PC-3 (cell line): ENCODE results near the gene F5. TPM values are rescaled to one million over a fixed set of nuclear protein-coding genes. Genes with fewer than 3 reads are reported as not detected.

ENCODE experiments used
- ATAC-seq: fragments of 200-7000 bp; cut with Tn5 transposase; 2 replicates; pipeline ENCODE4 v1.9.1; 2020; ENCODE audit warnings: mild to moderate bottlenecking, moderate library complexity
- BruUV-seq: library from RNA; stranded (reverse); fragments of 400-500 nt; replicated peaks from 2 replicates; lab custom pipeline; 2021; lab: Mats Ljungman, UMichigan
- CTCF ChIA-PET: fragments of 300-600 bp; sonication (Branson Sonifier 250); formaldehyde crosslinking; loops from one replicate; lab custom pipeline; 2022; ENCODE audit warnings: antibody characterized with exemption; lab: Charles Lee
- POLR2A ChIA-PET: fragments of 300-600 bp; sonication (Branson Sonifier 250); formaldehyde crosslinking; loops from one replicate; lab custom pipeline; 2022; ENCODE audit warnings: antibody characterized with exemption; ENCODE audit not compliant: unreplicated experiment; lab: Charles Lee
- DNase-seq: peaks from one replicate; pipeline ENCODE4 v3.0.0-alpha.2; 2015
- H2AFZ ChIP-seq: fragments of 300-600 bp; sonication (generic); 2 replicates; pipeline ENCODE4 v1.6.0; 2016; ENCODE audit warnings: antibody characterized with exemption, low read length
- H3F3A ChIP-seq: fragments of 300-600 bp; sonication (generic); one replicate; pipeline ENCODE4 v1.6.0; 2017; ENCODE audit warnings: antibody characterized with exemption, low read length, control low read depth, mild to moderate bottlenecking; ENCODE audit not compliant: unreplicated experiment
- H3K27ac ChIP-seq: fragments of 300-600 bp; sonication (generic); 2 replicates; pipeline ENCODE4 v1.5.1; 2016; ENCODE audit warnings: mild to moderate bottlenecking, low read length
- H3K27me3 ChIP-seq: fragments of 300-600 bp; sonication (generic); 2 replicates; pipeline ENCODE4 v1.6.1; 2016; ENCODE audit warnings: low read length, mixed read lengths
- H3K36me3 ChIP-seq: fragments of 300-600 bp; sonication (generic); 2 replicates; pipeline ENCODE4 v1.6.1; 2016; ENCODE audit warnings: low read depth, mixed run types, low read length, mixed read lengths
- H3K4me1 ChIP-seq: fragments of 300-600 bp; sonication (generic); 2 replicates; pipeline ENCODE4 v1.5.1; 2016; ENCODE audit warnings: low read length; ENCODE audit not compliant: insufficient read depth
- H3K4me2 ChIP-seq: fragments of 300-600 bp; sonication (generic); 2 replicates; pipeline ENCODE4 v1.6.0; 2016; ENCODE audit warnings: low read length
- H3K4me3 ChIP-seq: fragments of 300-600 bp; sonication (generic); 2 replicates; pipeline ENCODE4 v1.5.1; 2016; ENCODE audit warnings: mild to moderate bottlenecking, low read length, mixed read lengths
- H3K79me2 ChIP-seq: fragments of 300-600 bp; sonication (generic); 2 replicates; pipeline ENCODE4 v1.6.1; 2017; ENCODE audit warnings: low read length, mixed read lengths
- H3K9ac ChIP-seq: fragments of 300-600 bp; sonication (generic); 2 replicates; pipeline ENCODE4 v1.6.0; 2016; ENCODE audit warnings: mild to moderate bottlenecking, low read length
- H3K9me2 ChIP-seq: fragments of 300-600 bp; sonication (generic); replicated peaks from 2 replicates; pipeline ENCODE4 v1.6.1; 2016; ENCODE audit warnings: mixed run types, low read length, mixed read lengths
- H3K9me3 ChIP-seq: fragments of 300-600 bp; sonication (generic); 2 replicates; pipeline ENCODE4 v1.6.1; 2016; ENCODE audit warnings: low read length, mixed read lengths
- H4K20me1 ChIP-seq: fragments of 300-600 bp; sonication (generic); 2 replicates; pipeline ENCODE4 v1.6.1; 2016; ENCODE audit warnings: low read length, mixed read lengths
- CTCF ChIP-seq: fragments of 300-600 bp; sonication (generic); conservative IDR thresholded peaks from 2 replicates; pipeline ENCODE4 v1.5.1; 2017; ENCODE audit warnings: antibody characterized with exemption, low read depth, mild to moderate bottlenecking, low read length
- EZH2 ChIP-seq: fragments of 300-600 bp; sonication (generic); IDR thresholded peaks from one replicate; pipeline ENCODE4 v1.6.1; 2017; ENCODE audit warnings: antibody characterized with exemption, mild to moderate bottlenecking, low read length; ENCODE audit not compliant: unreplicated experiment
- EZH2phosphoT487 ChIP-seq: fragments of 300-600 bp; sonication (generic); IDR thresholded peaks from 2 replicates; pipeline ENCODE4 v1.6.1; 2018; ENCODE audit warnings: mild to moderate bottlenecking, antibody characterized with exemption, low read length, borderline replicate concordance
- intact Hi-C: fragments of 100-400 bp; cut with micrococcal nuclease; formaldehyde crosslinking; loops from 2 replicates; pipeline ENCODE4 v1.9.0; 2023
- total RNA-seq: library from RNA; depleted of rRNA; stranded (reverse); fragments of >200 nt; gene quantifications from 2 replicates; pipeline ENCODE4 v1.2.3, GENCODE V29; 2014

The F5 gene
- total RNA-seq, 1 experiment from 2014 or later, result not detected

GRCh38 chr1:169588785-169589485 lies 2.7 kb upstream of the F5 start:
- Histone ChIP-seq H2AFZ (no peak overlapping the region), H3K4me2 (no peak overlapping the region), H3K9me2 (no peaks in the 10 kb centered on the region), H3K4me1 (peaks cover 19% of the 10 kb centered on the region), H3F3A (no peaks in the 10 kb centered on the region), H3K27me3 (peaks cover 18% of the 10 kb centered on the region; the same call in 1 of the 2 replicates), H3K27ac (no peak overlapping the region), H3K79me2 (no peaks in the 10 kb centered on the region), H4K20me1 (no peaks in the 10 kb centered on the region), H3K4me3 (no peak overlapping the region), H3K36me3 (no peaks in the 10 kb centered on the region), H3K9me3 (no peaks in the 10 kb centered on the region), H3K9ac (no peak overlapping the region)
- ATAC-seq (peak; percentile 16), DNase-seq (peak; percentile 80)
- ChIA-PET CTCF (no interaction called here), POLR2A (no interaction called here)
- BruUV-seq, result no TSS peak
- TF ChIP-seq EZH2phosphoT487 (no peak), CTCF (peak; percentile 25; the same call in 1 of the 2 replicates)
- intact Hi-C loops, result loop anchor here (5.0 to 10.0 kb wide), 2 partner anchors 37 to 216 kb away; no protein-coding TSS in a partner anchor

GRCh38 chr1:169588112-169588511 lies 1.8 kb upstream of the F5 start:
- DNase-seq (no peak), ATAC-seq (no peak)
- Histone ChIP-seq H4K20me1 (no peaks in the 10 kb centered on the region), H3K9ac (no peak overlapping the region), H3K4me1 (peaks cover 19% of the 10 kb centered on the region), H3K36me3 (no peaks in the 10 kb centered on the region), H3K9me3 (no peaks in the 10 kb centered on the region), H3K27ac (no peak overlapping the region), H3K4me2 (no peak overlapping the region), H3K79me2 (no peaks in the 10 kb centered on the region), H3F3A (no peaks in the 10 kb centered on the region), H2AFZ (no peak overlapping the region), H3K4me3 (no peak overlapping the region), H3K9me2 (no peaks in the 10 kb centered on the region), H3K27me3 (peaks cover 22% of the 10 kb centered on the region; the same call in 1 of the 2 replicates)
- ChIA-PET POLR2A (no interaction called here), CTCF (no interaction called here)
- TF ChIP-seq EZH2 (no peak), CTCF (no peak), EZH2phosphoT487 (no peak)
- no TSS peak for BruUV-seq
- intact Hi-C loops, result loop anchor here (5.0 to 10.0 kb wide), 2 partner anchors 36 to 217 kb away; no protein-coding TSS in a partner anchor

- no TSS peak for BruUV-seq
These were observed 250 bp downstream of the F5 start for GRCh38 chr1:169586067-169586394.

More at GRCh38 chr1:169586067-169586394, 250 bp downstream of the F5 start:
- ChIA-PET CTCF (interaction anchor here (0.6 to 1.5 kb wide), 3 partner anchors 14 to 126 kb away, joined by 3 to 9 read pairs (median 5); no protein-coding TSS in a partner anchor), POLR2A (interaction anchor here (0.6 kb wide), 1 partner anchor 28 kb away, joined by 6 read pairs; no protein-coding TSS in a partner anchor)
- Histone ChIP-seq H3K4me2 (peak overlapping the region; percentile 84), H3K27ac (no peak overlapping the region), H3K9me2 (no peaks in the 10 kb centered on the region), H2AFZ (peak overlapping the region; percentile 82), H3K9me3 (no peaks in the 10 kb centered on the region), H3K9ac (no peak overlapping the region), H4K20me1 (no peaks in the 10 kb centered on the region), H3F3A (no peaks in the 10 kb centered on the region), H3K27me3 (peaks cover 26% of the 10 kb centered on the region), H3K4me3 (peak overlapping the region; percentile 53), H3K4me1 (peaks cover 19% of the 10 kb centered on the region), H3K36me3 (no peaks in the 10 kb centered on the region), H3K79me2 (no peaks in the 10 kb centered on the region)
- no peak for DNase-seq
- intact Hi-C loops, result loop anchor here (5.0 to 10.0 kb wide), 2 partner anchors 34 to 219 kb away; no protein-coding TSS in a partner anchor
- no peak for ATAC-seq
- no peak for TF ChIP-seq CTCF
- TF ChIP-seq EZH2, result no peak
- no peak for TF ChIP-seq EZH2phosphoT487
